ENCODE data around the gene SLC6A12. TPM values are rescaled to one million over a fixed set of nuclear protein-coding genes. Genes with fewer than 3 reads are reported as not detected.
"Not testable (repeated sequence)": the region's sequence is repeated elsewhere in the genome, so short reads cannot be mapped to it uniquely, and the experiment has no call there.

The SLC6A12 gene
- total RNA-seq, 1 donor from 2014 or later: 0.10 TPM

GRCh38 chr12:234891-235415 is 21.0 kb upstream of the SLC6A12 start:
- DNase-seq: no peak

DNA sequence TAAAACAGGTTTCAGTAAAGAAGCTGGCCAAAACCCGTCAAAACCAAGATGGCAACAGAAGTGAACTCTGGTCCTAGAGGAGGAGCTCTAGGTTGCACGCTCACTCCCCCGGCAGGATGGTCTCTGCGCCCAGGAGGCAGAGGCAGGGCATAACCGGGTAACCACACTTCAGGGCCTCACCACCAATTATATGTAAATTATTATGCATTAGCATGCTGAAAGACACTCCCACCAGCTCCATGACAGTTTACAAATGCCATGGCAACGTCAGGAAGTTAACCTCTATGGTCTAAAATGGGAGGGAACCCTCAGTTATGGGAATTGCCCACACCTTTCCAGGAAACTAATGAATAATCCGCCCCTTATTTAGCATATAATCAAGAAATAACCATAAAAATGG is 20.1 kb upstream of the SLC6A12 start:
- no peak for DNase-seq

GRCh38 chr12:233615-233968 is 19.6 kb upstream of the SLC6A12 start:
- DNase-seq: no peak

- no peak for DNase-seq
Observed at GRCh38 chr12:232731-233614, 19.0 kb upstream of the SLC6A12 start.

DNA sequence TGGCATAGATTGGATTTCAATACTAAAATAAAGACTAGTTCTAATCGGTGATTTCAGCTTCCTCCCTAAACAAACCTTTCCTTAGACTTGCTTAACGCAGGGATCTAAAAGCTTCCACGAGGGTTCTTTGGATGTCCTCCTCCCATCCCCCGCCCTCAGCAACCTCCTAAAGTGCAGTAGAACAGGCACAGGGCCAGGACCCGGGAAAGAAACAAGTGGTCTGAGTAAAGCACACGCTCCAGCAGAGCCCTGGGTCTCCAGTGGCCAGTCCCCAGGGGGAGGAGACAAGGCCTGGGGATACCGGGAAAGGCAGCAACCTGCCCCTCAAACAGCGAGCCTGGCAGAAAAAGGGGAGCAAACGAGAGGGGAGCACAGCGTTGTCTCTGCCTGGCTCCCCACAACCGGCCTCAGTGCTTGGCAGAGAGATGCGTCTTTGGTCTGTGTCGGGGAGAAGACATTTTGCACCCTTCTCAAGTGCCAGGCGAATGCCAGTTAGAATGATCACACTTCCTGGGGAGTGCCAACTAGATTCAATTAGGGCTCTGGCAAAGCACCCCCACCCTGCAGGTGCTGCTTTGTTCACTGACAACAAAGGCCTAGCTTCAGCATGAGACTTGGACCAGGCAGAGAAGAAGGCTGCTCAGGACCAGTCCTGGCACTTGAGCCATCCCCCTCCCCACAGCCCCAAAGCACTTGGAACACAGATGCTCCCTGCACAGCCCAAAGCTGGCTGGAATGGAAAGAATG is 17.1 kb upstream of the SLC6A12 start:
- no peak for DNase-seq

- DNase-seq: no peak
Observed at GRCh38 chr12:229441-230191, 15.7 kb upstream of the SLC6A12 start.

DNA sequence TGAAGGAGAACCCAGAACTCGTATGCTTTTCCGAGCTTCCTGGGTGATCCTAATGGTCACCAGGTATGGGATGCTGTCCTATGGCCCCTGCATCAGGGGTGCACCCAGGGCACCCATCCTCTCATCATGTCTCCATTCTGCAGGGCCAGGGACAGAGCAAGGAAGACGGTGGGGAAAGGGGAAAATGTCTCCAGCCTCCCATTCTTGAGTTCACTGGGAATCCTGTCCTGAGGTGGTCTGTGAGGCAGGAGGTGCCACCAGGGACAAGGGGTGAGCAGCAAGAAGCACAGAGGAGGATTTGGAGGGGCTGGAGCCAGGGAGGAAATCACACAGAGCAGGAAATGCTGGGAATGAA is 14.9 kb upstream of the SLC6A12 start:
- no peak for DNase-seq

- DNase-seq: no peak
Observed at GRCh38 chr12:227923-228845, 14.2 kb upstream of the SLC6A12 start.

- no peak for DNase-seq
Observed at GRCh38 chr12:227286-227915, 13.4 kb upstream of the SLC6A12 start.

DNA sequence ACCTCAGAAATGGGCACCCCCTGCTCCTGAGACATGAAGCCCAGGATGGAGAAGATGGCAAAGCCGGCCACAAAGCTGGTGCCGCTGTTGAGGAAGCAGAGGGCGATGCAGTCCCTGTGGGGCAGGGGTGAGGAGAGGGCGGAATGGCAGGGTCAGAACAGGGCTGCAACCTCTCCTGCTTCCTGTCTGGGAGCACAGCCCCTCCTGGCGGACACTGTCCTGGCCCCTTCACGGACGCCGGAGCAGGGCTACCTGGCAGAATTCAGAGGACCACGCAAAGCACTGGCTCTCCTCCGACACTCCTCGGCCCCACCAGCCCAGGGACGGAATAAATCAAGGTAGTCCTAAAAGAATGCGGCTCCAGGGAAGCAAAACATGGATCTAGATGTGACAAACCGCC is 12.4 kb upstream of the SLC6A12 start:
- no peak for DNase-seq

DNA sequence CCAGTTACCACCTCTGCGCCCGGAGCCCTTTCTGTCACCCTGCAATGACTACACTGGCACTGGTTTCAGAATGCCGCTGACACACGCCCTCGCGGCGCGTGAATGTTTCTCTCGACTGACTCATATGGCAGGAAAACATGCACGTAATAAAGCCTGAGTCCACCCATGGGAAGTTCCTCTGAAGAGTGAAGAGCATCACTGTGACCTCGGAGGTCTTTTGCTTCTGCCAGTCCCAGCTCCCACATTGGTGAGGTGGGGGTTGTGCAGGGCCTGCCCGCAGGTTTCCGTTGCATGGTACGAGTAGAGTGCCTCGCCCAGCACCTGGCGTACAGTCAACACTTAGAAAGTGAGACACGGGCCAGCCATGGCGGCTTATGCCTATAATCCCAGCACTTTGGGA is 11.1 kb upstream of the SLC6A12 start:
- DNase-seq: no peak

DNA sequence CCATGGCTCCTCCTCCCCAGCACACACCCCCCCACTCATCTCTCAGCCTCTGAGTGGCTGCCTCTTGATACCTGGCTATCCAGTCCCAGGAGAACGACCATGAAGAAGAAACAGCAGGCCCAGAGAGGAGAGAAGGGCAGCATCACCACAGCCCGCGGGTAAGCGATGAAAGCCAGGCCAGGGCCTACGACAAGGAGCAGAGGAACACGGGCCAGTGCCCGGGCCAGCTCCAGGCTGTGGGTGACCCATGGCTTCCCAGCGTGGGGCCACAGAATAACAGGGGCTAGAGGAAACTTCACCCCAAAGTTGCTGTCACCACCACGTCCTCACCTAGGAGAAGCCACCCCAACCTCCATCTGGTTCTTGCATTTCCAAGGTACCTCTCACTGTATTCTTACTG is 10.4 kb upstream of the SLC6A12 start:
- no peak for DNase-seq

DNA sequence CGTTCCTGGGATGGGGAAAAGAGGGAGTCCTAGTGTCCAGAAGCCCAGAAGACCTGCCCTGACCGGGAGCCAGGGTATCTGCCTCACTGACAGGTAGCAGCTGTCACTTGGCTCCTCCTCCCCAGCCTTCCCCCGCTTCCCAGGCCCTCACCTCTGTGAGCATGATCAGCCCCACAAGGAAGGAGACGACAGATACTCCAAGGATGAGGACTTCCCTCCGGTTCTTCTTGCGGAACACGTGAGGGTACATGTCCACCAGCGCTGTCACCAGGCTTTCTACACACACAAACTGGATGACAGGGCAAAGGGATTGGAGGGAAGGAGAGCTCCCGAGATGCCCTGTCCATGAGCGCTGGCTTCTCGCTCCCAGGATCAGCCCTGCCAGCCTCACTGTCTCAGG is 9.9 kb upstream of the SLC6A12 start:
- DNase-seq: no peak

DNA sequence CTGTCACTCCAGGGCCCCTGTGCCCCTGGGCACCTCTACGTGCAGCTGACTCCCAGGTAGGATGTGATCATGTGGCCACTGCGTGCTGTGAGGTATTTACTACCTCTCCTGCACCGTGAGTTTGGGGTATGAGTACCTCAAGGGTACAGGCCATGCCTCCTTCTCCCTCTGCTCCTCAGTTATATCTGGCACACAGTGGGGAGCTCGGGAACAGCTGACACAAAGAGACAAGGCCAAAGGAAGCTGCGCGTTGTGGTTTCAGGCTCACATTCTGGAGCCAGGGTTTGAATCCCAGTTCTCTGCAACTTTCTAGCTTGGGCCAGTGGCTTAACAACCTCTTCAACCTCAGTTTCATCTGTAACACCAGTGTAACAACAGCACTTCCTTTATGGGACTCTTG is 7.8 kb upstream of the SLC6A12 start:
- DNase-seq: no peak

DNA sequence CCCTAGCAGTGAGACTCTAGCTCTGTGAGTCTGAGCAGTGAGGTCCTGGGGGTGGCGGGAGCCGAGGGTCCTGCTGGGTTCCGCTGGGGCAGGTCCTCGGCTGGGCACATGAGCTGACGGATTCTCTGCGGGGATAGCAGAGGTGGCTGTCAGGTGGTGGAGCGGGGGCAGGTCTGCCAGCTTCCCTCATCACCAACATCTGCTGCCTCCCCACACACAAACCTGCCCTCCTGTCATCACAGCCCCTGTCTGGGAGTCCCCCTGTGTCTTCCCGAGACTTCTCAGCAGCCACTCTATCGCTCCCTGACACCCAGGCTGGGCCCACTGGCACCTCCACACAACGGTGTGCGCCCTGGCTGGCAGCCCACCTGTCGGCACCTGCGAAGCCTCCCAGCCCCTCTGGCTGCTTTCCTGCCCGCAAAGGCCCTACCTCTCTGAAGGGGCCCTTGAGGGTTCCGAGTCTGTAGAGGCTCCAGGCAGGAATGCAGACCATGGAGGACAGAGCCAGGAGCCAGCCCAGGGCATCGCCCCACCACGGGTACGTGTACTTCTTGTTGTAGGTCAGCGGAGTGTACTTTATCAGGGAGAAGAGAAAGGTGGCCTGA is 7.1 kb upstream of the SLC6A12 start:
- no peak for DNase-seq

GRCh38 chr12:220491-220890 is 6.5 kb upstream of the SLC6A12 start:
- no peak for DNase-seq

GRCh38 chr12:219891-220352 is 6.0 kb upstream of the SLC6A12 start:
- no peak for DNase-seq

GRCh38 chr12:218728-219590 is 5.0 kb upstream of the SLC6A12 start:
- no peak for DNase-seq

DNA sequence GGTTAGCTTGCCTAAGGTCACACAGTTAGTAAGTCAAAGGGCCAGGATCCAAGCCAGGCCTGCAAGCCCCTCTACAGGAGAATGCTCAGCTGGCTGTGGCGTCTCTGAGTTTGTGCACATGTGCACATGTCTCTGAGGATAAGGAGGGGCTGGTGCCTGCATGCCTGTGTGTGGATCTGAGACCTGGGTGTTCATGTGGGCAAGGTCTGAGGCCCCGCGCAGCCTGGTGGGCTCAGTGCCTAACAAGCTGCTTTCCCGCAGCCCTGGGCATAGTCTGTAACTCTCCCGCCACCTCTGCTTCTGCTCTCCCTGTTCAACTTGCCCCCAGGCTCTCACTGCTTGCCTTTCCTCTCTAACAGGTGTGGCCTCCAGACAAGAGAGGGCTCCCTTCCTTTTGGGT is 4.3 kb upstream of the SLC6A12 start:
- no peak for DNase-seq

- not testable (repeated sequence) for DNase-seq
Observed at GRCh38 chr12:217029-217428, 3.1 kb upstream of the SLC6A12 start.
